Progenitor cell of endocrine pancreas (in vitro differentiated cells): ENCODE results near the gene LIMK2. TPM values are rescaled to one million over a fixed set of nuclear protein-coding genes. Genes with fewer than 3 reads are reported as not detected.
"Not testable (repeated sequence)": the region's sequence is repeated elsewhere in the genome, so short reads cannot be mapped to it uniquely, and the experiment has no call there.

ENCODE experiments used
- DNase-seq: peaks from one replicate; pipeline ENCODE4 v3.0.0; 2021; ENCODE audit warnings: low spot score; ENCODE audit not compliant: unreplicated experiment
- H3K27ac Mint-ChIP-seq: 2 replicates; pipeline ENCODE4 v1.8.0; 2021; ENCODE audit warnings: mild to moderate bottlenecking, moderate library complexity, mixed read lengths
- H3K27me3 Mint-ChIP-seq: 2 replicates; pipeline ENCODE4 v1.8.0; 2021; ENCODE audit warnings: mixed read lengths
- H3K36me3 Mint-ChIP-seq: 2 replicates; pipeline ENCODE4 v1.8.0; 2022; ENCODE audit warnings: mixed read lengths; ENCODE audit not compliant: insufficient read depth
- H3K4me1 Mint-ChIP-seq: 2 replicates; pipeline ENCODE4 v1.8.0; 2021; ENCODE audit warnings: low read depth, mixed read lengths
- H3K4me3 Mint-ChIP-seq: 2 replicates; pipeline ENCODE4 v1.8.0; 2021; ENCODE audit warnings: low read depth, mild to moderate bottlenecking, moderate library complexity, mixed read lengths
- H3K9me3 Mint-ChIP-seq: 2 replicates; pipeline ENCODE4 v1.8.0; 2021; ENCODE audit warnings: low read depth, mixed read lengths
- CTCF ChIP-seq: fragments of 200-600 bp; sonication (generic); IDR thresholded peaks from one replicate; pipeline ENCODE4 v1.5.0; 2021; ENCODE audit warnings: antibody characterized with exemption, mild to moderate bottlenecking; ENCODE audit not compliant: unreplicated experiment
- long read RNA-seq: library from polyadenylated mRNA; unstranded; transcript quantifications from one replicate; pipeline ENCODE4 v2.0.0, GENCODE V29; 2020
- total RNA-seq: library from RNA; stranded (reverse); gene quantifications from 2 replicates; pipeline ENCODE4 v1.2.1, GENCODE V29; 2021

Gene LIMK2
- total RNA-seq: 41.9 and 44.7 TPM in 2 replicates
- long read RNA-seq, transcript LIMK2-202 (15 exons, 3,462 nt): minor isoform, 8 of 99 reads
- long read RNA-seq, transcript LIMK2-201 (16 exons, 3,670 nt): major isoform, 33 of 99 reads
- long read RNA-seq, transcript LIMK2-206 (3 exons, 1,042 nt): minor isoform, 5 of 99 reads
- long read RNA-seq, partial matches to known transcripts: 24 of 99 reads
- long read RNA-seq, other reads (novel, unspliced or antisense): 25 of 99 reads

DNA sequence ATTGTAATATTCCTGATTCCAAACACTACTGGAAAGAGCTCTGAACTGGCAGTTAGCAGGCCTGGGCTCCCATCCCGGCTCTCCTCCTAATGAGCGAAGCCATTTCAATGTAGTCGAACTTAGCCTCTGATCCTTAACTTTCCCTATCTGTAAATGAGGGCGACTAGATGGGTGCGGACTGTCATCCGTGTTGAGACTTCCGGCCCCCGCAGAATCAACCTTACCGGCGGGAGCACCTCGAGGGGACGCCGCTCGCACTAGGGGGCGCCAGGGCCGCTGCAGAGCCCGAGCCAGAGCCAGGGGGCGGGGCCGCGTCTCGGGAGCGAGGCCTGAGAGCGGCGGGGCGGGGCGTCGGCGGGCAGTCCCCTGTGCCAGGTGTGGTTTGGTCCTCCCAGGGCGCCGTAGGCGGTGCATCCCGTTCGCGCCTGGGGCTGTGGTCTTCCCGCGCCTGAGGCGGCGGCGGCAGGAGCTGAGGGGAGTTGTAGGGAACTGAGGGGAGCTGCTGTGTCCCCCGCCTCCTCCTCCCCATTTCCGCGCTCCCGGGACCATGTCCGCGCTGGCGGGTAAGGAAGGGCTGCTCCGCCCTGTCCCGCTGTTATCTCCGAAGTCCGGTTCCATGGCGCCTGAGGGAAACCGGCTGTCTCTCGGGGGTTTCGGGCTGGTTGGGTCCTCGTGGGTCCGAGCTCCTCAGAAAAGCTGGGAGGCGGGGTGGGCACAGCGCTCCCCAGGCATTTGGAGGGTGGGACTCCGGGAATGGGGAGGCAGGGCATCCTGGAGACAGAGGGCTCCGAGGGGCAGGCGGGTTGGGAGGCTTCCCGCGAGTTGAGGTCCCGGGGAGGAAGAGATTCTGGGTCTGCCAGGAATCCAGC lies at the start of gene LIMK2:
Gene LIMK2 (plus strand): TSS at position 437 of the 869 bp plus-strand sequence. CDS start 111 bp downstream, at position 548.
- peak; percentile 97 for DNase-seq
- Mint-ChIP-seq H3K27ac (peak within 1 kb of the TSS; percentile 73), H3K4me1 (peaks cover 32% of the 10 kb centered on the region), H3K27me3 (no peaks in the 10 kb centered on the region), H3K9me3 (no peaks in the 10 kb centered on the region), H3K4me3 (peak within 1 kb of the TSS; percentile 88), H3K36me3 (peaks cover 4% of the 10 kb centered on the region)
- TF ChIP-seq CTCF: peak; percentile 94

- Mint-ChIP-seq H3K27ac (no peak overlapping the region), H3K4me3 (no peak overlapping the region), H3K4me1 (no peaks in the 10 kb centered on the region), H3K9me3 (no peaks in the 10 kb centered on the region), H3K27me3 (no peaks in the 10 kb centered on the region), H3K36me3 (peaks cover 6% of the 10 kb centered on the region)
- TF ChIP-seq CTCF: no peak
- no peak for DNase-seq
Observed at GRCh38 chr22:31170971-31171370, 41.1 kb upstream of the LIMK2 start.

GRCh38 chr22:31171734-31172133 lies 40.4 kb upstream of the LIMK2 start:
- H3K4me3 Mint-ChIP-seq, H3K27ac Mint-ChIP-seq, H3K9me3 Mint-ChIP-seq, H3K4me1 Mint-ChIP-seq, H3K36me3 Mint-ChIP-seq, DNase-seq, H3K27me3 Mint-ChIP-seq: not testable (repeated sequence)

DNA sequence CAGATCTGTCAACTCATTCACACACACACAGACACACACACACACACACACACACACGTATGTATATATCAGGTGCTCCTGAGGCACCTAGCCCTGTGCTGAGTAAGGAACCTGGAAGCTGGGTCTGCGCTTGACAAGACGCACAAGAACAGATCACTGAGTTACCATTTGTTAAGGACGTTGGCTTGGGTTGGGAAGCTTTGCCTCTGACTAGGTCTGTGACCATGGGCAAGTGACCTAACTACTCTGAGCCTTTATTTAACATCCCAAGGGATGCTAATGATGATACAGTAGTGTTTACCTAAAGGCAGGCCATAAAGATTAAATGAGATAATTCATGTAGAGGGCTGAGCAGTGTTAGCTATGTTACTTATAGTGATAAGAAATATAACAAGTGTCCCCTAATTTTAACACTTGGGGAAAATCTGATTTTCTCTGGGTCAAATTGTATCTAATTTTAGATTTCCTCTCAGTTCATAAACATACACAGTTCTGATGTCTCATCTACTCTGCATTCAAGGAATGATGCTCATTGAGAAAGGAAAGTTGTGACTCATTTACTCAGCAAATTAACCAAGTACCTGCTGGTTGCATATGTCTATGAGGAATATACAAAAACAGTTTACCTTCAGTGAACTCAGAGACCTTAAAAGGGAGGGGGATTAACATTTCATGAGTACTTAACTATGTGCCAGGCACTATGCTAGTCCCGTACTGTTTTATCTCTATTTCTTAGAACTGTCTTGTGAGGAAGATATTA lies 38.5 kb upstream of the LIMK2 start:
- no peak overlapping the region for H3K27ac Mint-ChIP-seq
- no peak for DNase-seq
- H3K4me1 Mint-ChIP-seq: no peaks in the 10 kb centered on the region

GRCh38 chr22:31176923-31177322 lies 35.2 kb upstream of the LIMK2 start:
- H3K27me3 Mint-ChIP-seq: no peaks in the 10 kb centered on the region
- peaks cover 6% of the 10 kb centered on the region for H3K36me3 Mint-ChIP-seq
- peaks cover 4% of the 10 kb centered on the region for H3K9me3 Mint-ChIP-seq
- no peak overlapping the region for H3K4me3 Mint-ChIP-seq
- no peak for TF ChIP-seq CTCF
- no peak for DNase-seq
- peak overlapping the region; percentile 73 for H3K27ac Mint-ChIP-seq
- H3K4me1 Mint-ChIP-seq: no peaks in the 10 kb centered on the region

More for the DNA sequence above, 38.5 kb upstream of the LIMK2 start:
- H3K9me3 Mint-ChIP-seq: no peaks in the 10 kb centered on the region
- no peaks in the 10 kb centered on the region for H3K27me3 Mint-ChIP-seq
- no peak for TF ChIP-seq CTCF
- H3K36me3 Mint-ChIP-seq: peaks cover 2% of the 10 kb centered on the region
- no peak overlapping the region for H3K4me3 Mint-ChIP-seq
